Measurements from ENCODE around the gene ALPK1. TPM values are rescaled to one million over a fixed set of nuclear protein-coding genes. Genes with fewer than 3 reads are reported as not detected.

The ALPK1 gene
- total and polyA plus RNA-seq, 2 of the 4 experiments (the other 2 are of a cell fraction), result 3.3 to 7.9 TPM

- CTCF ChIA-PET, result no interaction called here
- POLR2A ChIA-PET (ENCODE audit: unreplicated experiment), result no interaction called here
- Histone ChIP-seq H3K23ac (ENCODE audit: low read depth, low read length) (no peak overlapping the region), H2BK15ac (ENCODE audit: low read depth, low read length) (no peak overlapping the region), H3K4me3 (ENCODE audit: insufficient read depth, low read depth, low read length) (no peak overlapping the region), H3K4ac (ENCODE audit: low read depth, low read length) (no peak overlapping the region), H4K5ac (ENCODE audit: low read depth, low read length) (no peak overlapping the region), H3K36me3 (ENCODE audit: control insufficient read depth, insufficient read depth, low read length) (0 out of 2 replicates have a peak, but pooled peaks cover 1% of the 10 kb centered on the region), H3K27ac (ENCODE audit: insufficient read depth, low read length) (no peak overlapping the region), H3K9ac (ENCODE audit: low read depth, low read length) (no peak overlapping the region), H3K4me2 (ENCODE audit: low read depth, low read length) (no peak overlapping the region), H3K56ac (ENCODE audit: extremely low read depth, insufficient read depth, low read length) (no peak overlapping the region), H2BK120ac (ENCODE audit: low read depth, low read length) (no peak overlapping the region), H3K9me1 (ENCODE audit: insufficient read depth, low read length) (no peaks in the 10 kb centered on the region), H4K8ac (ENCODE audit: low read depth in 2 of 2, low read length in 2 of 2) (no peak overlapping the region), H2BK5ac (ENCODE audit: low read depth, low read length, poor library complexity, severe bottlenecking) (no peak overlapping the region), H3K14ac (replicated peaks; ENCODE audit: low read depth, low read length) (no peak overlapping the region), H4K20me1 (ENCODE audit: insufficient read depth, low read length) (no peaks in the 10 kb centered on the region), H3K4me1 (ENCODE audit: control insufficient read depth, insufficient read depth, low read length) (no peaks in the 10 kb centered on the region), H2AK9ac (replicated peaks; ENCODE audit: low read depth, low read length, poor library complexity) (no peak overlapping the region), H3K9me3 (ENCODE audit: control insufficient read depth, insufficient read depth, low read length) (no peaks in the 10 kb centered on the region), H3K18ac (ENCODE audit: low read depth, low read length) (no peak overlapping the region), H2AK5ac (ENCODE audit: low read depth, low read length) (no peak overlapping the region), H2AFZ (replicated peaks; ENCODE audit: low read length, poor library complexity) (no peak overlapping the region), H2BK20ac (ENCODE audit: low read depth, low read length) (no peak overlapping the region), H4K91ac (ENCODE audit: insufficient read depth, low read depth, low read length) (no peak overlapping the region), H3K79me1 (ENCODE audit: low read depth in 1 of 2, low read length in 2 of 2) (peaks cover 0 to 8% of the 10 kb centered on the region in 2 experiments; a peak in 1 of 4 replicates), H3K27me3 (ENCODE audit: control insufficient read depth, insufficient read depth, low read length) (no peaks in the 10 kb centered on the region)
- dilution Hi-C loops (cut with HindIII; ENCODE audit: low sequenced_read_pairs, unreplicated experiment) (no loop called here), in situ Hi-C loops (cut with MboI; ENCODE audit: low sequenced_read_pairs) (no loop called here), intact Hi-C loops (cut with micrococcal nuclease) (no loop called here)
- WGBS, 2 experiments (ENCODE audit: extremely low coverage in 2 of 2, insufficient read length in 1 of 2), result no CpG with 5 or more reads among the region's 4 CpGs
- no peak for TF ChIP-seq MAFK (IDR thresholded peaks at IDR 0.05; ENCODE audit: low read depth, low read length)
- TF ChIP-seq SMC3 (IDR thresholded peaks at IDR 0.05; ENCODE audit: low read depth, low read length), result no peak
- TF ChIP-seq RCOR1 (IDR thresholded peaks at IDR 0.05; ENCODE audit: insufficient replicate concordance, low read length), result no peak
- TF ChIP-seq CEBPB (IDR thresholded peaks at IDR 0.05; ENCODE audit: low read depth, low read length), result no peak
- TF ChIP-seq CTCF (conservative IDR thresholded peaks at IDR 0.05; ENCODE audit: low read depth, low read length), result no peak
- TF ChIP-seq NFE2L2 (IDR thresholded peaks at IDR 0.05; ENCODE audit: low read depth, low read length), result no peak
- no peak for TF ChIP-seq MXI1 (IDR thresholded peaks at IDR 0.05; ENCODE audit: borderline replicate concordance, low read depth, low read length)
- no peak for TF ChIP-seq CHD1 (IDR thresholded peaks at IDR 0.05; ENCODE audit: low read depth, low read length)
- TF ChIP-seq RAD21 (IDR thresholded peaks at IDR 0.05; ENCODE audit: low read length), result no peak
- TF ChIP-seq POLR2A (IDR thresholded peaks at IDR 0.05; ENCODE audit: low read depth, low read length), result no peak
- no peak for TF ChIP-seq FOS (IDR thresholded peaks at IDR 0.05; ENCODE audit: low read depth, low read length)
- TF ChIP-seq BHLHE40 (IDR thresholded peaks at IDR 0.05; ENCODE audit: low read depth, low read length), result no peak
- no TSS peak for BruUV-seq (replicated peaks)
- ATAC-seq (ENCODE audit: low read depth) (no peak), DNase-seq (no peak)
Measured at GRCh38 chr4:112299721-112300120, 2.6 kb downstream of the ALPK1 start.
